ENCODE measurements around the gene GPLD1. TPM values are rescaled to one million over a fixed set of nuclear protein-coding genes. Genes with fewer than 3 reads are reported as not detected.

Gene GPLD1
- total RNA-seq, 1 donor from 2014 or later: 0.48 TPM

DNA sequence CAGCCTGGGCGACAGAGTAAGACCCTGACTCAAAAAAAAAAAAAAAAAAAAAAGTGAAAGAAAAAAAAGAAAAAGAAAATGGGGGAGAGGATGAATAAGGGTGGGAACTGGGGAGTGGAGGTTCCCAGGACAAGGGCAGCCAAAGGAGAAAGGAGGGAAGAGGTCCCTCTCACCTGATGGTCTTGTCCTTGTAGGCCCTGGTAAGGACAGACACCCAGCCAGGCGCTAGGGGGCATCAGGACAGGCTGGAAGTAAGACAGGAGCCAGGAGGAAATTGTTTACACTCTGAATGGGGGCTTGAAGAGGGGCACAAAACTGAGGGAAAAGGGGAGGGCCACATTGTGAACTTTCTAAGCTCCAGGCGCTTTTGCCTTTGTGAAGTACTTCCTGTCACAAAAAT lies 3.1 kb upstream of the GPLD1 start:
- Mint-ChIP-seq H3K27me3 (ENCODE audit: low read depth) (peaks cover 3% of the 10 kb centered on the region), H3K27ac (no peak overlapping the region), H3K9me3 (peaks cover 8% of the 10 kb centered on the region), H3K4me1 (ENCODE audit: low read depth) (peaks cover 16% of the 10 kb centered on the region), H3K36me3 (ENCODE audit: low read depth) (peaks cover 10% of the 10 kb centered on the region), H3K4me3 (ENCODE audit: low read depth) (no peak overlapping the region)
- intact Hi-C loops (cut with micrococcal nuclease): loop anchor here (10.0 kb wide), 2 partner anchors 172 to 202 kb away; partner anchors contain the start of genes ACOT13 and TDP2
- DNase-seq (ENCODE audit: low spot score): no peak

DNA sequence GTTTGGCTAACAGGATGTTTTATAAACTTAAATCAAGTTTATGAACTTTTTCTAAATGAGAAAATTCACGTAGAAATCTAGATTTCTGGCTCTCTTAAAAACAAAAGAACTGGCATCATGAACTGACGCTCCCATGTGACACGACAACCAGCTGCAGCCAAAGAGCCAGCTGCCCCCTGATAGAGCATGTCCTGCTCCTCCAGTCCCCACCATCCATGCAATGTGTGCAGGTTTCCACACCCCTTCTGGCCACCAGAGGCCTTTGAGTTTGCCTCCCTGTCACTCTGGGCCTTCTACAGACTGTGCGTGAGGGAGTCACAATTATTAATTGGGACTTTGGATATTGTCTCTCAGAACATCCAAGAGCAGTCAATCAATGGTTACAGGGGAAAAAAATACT lies 1.6 kb upstream of the GPLD1 start:
- Mint-ChIP-seq H3K4me3 (ENCODE audit: low read depth) (no peak overlapping the region), H3K4me1 (ENCODE audit: low read depth) (peaks cover 13% of the 10 kb centered on the region), H3K27ac (no peak overlapping the region), H3K9me3 (no peaks in the 10 kb centered on the region), H3K36me3 (ENCODE audit: low read depth) (no peaks in the 10 kb centered on the region), H3K27me3 (ENCODE audit: low read depth) (peaks cover 3% of the 10 kb centered on the region)
- intact Hi-C loops (cut with micrococcal nuclease): loop anchor here (10.0 kb wide), 2 partner anchors 174 to 204 kb away; partner anchors contain the start of genes ACOT13 and TDP2
- DNase-seq (ENCODE audit: low spot score): no peak

DNA sequence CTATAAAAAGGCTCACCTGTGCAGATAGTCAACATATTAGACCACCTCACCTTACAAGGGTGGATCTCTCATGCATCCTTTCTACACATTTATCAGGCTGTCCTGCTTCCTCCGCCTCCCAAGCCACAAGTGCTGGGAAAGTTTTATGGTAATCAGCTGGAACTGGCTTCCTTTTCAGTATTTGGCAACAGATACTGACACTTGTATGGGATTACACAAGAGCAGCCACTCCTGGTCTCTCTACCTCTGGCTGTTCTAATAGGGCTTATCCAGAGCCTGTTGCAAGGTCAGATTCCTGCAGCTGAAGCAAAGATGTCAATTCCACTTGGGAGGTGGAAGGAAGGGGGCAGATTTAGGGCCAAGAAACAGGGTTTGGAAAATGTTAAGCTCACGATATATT lies 503 bp upstream of the GPLD1 start:
- no peak overlapping the region for H3K4me3 Mint-ChIP-seq (ENCODE audit: low read depth)
- DNase-seq (ENCODE audit: low spot score): no peak
- peaks cover 11% of the 10 kb centered on the region for H3K4me1 Mint-ChIP-seq (ENCODE audit: low read depth)
- H3K27me3 Mint-ChIP-seq (ENCODE audit: low read depth): peaks cover 3% of the 10 kb centered on the region
- no peak overlapping the region for H3K27ac Mint-ChIP-seq
- H3K9me3 Mint-ChIP-seq: no peaks in the 10 kb centered on the region
- no peaks in the 10 kb centered on the region for H3K36me3 Mint-ChIP-seq (ENCODE audit: low read depth)
- intact Hi-C loops (cut with micrococcal nuclease): loop anchor here (10.0 kb wide), 2 partner anchors 175 to 205 kb away; partner anchors contain the start of genes ACOT13 and TDP2

DNA sequence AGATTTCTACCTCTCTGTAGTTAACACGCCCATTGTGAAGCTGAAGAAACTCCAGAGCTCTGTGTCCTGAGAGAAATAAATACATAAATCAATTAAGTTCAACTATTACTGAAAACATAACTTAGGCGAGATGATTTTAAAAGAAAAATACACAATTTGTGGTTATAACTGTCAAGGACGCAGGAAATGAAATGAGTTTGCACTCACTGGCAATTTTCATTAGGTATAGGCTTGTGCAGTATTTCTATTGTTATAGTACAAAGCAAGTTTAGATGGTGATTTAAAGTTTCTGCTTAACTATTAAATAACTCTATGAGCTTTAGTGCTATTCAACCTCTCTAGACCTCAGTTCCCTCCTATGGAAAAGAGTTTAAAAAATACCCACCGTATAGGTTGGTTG lies 3.3 kb downstream of the GPLD1 start:
- no peaks in the 10 kb centered on the region for H3K9me3 Mint-ChIP-seq
- intact Hi-C loops (cut with micrococcal nuclease): no loop called here
- H3K4me1 Mint-ChIP-seq (ENCODE audit: low read depth): peaks cover 2% of the 10 kb centered on the region
- no peak overlapping the region for H3K27ac Mint-ChIP-seq
- no peaks in the 10 kb centered on the region for H3K27me3 Mint-ChIP-seq (ENCODE audit: low read depth)
- no peak overlapping the region for H3K4me3 Mint-ChIP-seq (ENCODE audit: low read depth)
- H3K36me3 Mint-ChIP-seq (ENCODE audit: low read depth): no peaks in the 10 kb centered on the region
- no peak for DNase-seq (ENCODE audit: low spot score)

DNA sequence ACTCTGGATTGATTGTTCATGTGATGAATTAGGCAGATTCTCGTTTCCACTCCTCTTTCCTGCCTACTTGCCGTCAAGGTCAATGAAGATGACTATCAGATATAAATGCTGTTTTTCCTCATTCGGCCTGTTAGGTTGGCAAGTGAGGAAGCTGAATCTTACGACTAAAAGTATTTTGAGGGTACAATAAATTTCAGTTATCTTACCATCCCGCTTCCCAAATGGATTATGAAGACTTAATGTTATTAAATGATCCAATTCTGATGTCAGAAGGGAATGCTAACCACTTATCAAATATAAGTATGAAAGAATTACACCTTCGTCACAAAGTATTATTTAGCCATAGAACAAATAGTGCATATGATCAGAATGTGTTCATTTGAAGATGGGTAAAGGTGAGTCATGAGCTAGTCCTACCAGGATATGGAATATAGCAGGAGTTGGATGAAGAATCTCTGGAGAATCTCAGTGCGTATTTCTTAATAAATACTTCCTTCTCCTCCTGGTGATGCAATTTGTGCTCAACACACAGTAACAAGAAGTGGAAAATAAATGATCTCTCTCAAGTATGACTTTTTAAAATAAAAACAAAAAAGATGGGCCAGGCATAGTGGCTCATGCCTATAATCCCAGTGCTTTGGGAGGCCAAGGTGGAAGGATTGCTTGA lies 4.6 kb downstream of the GPLD1 start:
- no peaks in the 10 kb centered on the region for H3K9me3 Mint-ChIP-seq
- H3K27me3 Mint-ChIP-seq (ENCODE audit: low read depth): no peaks in the 10 kb centered on the region

DNA sequence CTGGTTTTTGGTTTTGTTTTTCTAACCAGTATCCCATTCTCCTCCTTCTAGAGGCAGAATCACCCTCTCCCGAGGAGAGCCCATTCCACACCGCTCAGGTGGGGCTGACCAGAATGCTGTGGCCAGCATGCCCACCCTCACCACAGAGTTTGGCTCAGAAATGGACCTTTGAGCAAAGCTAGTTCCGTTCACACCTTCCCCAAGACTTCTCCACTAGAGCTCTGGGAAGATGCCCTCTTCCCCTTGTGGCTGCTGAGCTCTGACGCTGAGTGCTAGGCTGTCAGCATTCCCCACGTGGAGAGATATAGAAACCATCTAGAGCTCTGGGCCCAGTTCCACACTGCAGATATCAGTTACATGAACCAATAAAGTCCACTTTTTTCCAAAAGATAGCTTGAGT lies 7.9 kb downstream of the GPLD1 start:
- Mint-ChIP-seq H3K4me3 (ENCODE audit: low read depth) (no peak overlapping the region), H3K27ac (no peak overlapping the region), H3K36me3 (ENCODE audit: low read depth) (no peaks in the 10 kb centered on the region), H3K9me3 (no peaks in the 10 kb centered on the region), H3K4me1 (ENCODE audit: low read depth) (peaks cover 2% of the 10 kb centered on the region), H3K27me3 (ENCODE audit: low read depth) (peaks cover 7% of the 10 kb centered on the region)
- intact Hi-C loops (cut with micrococcal nuclease): no loop called here
- DNase-seq (ENCODE audit: low spot score): no peak

More for the DNA sequence above, 4.6 kb downstream of the GPLD1 start:
- H3K27ac Mint-ChIP-seq: no peak overlapping the region
- no peaks in the 10 kb centered on the region for H3K36me3 Mint-ChIP-seq (ENCODE audit: low read depth)
- peaks cover 2% of the 10 kb centered on the region for H3K4me1 Mint-ChIP-seq (ENCODE audit: low read depth)
- H3K4me3 Mint-ChIP-seq (ENCODE audit: low read depth): no peak overlapping the region
- DNase-seq (ENCODE audit: low spot score): no peak
- intact Hi-C loops (cut with micrococcal nuclease): no loop called here

DNA sequence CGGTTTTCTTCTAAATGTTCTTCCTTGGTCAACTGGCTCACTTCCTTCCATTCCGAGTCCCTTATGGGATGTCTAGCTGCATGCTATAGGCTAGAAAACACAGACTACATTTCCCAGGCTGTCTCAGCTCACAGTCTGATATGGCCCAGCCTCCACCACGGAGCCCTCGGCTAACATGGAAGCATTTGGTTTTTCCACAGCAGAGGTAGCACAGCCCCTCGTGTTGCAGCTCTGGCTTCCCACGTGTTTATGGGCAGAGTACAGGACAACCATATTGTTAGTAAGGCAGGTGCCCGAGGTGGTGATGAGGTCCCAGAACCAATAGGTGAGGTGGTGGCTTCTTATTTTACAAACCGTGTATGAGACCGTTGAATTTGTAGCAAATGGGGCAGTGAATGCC lies 8.7 kb downstream of the GPLD1 start:
- H3K4me1 Mint-ChIP-seq (ENCODE audit: low read depth): no peaks in the 10 kb centered on the region
- H3K4me3 Mint-ChIP-seq (ENCODE audit: low read depth): no peak overlapping the region
- H3K27ac Mint-ChIP-seq: no peak overlapping the region
- peaks cover 7% of the 10 kb centered on the region for H3K27me3 Mint-ChIP-seq (ENCODE audit: low read depth)
- DNase-seq (ENCODE audit: low spot score): no peak
- intact Hi-C loops (cut with micrococcal nuclease): no loop called here
- H3K9me3 Mint-ChIP-seq: no peaks in the 10 kb centered on the region
- no peaks in the 10 kb centered on the region for H3K36me3 Mint-ChIP-seq (ENCODE audit: low read depth)

DNA sequence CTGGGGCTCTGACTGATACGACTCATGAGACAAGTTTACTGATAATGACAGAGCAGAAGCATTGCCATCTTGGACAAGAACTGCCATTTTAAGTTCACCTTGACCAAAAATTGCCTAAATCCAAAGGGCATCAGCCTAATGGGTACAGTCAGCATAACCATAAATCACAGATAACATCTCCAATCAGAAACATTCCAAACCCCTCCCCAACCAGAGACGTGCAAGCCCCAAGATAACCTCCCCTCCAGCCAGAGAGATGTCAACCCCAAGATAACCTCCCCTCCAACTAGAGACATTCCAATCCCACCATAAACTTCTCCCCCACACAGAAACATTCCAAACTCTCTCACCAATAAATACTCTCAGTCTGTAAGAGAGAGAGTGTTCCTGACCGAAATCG lies 10.5 kb downstream of the GPLD1 start:
- no peak overlapping the region for H3K27ac Mint-ChIP-seq
- H3K4me1 Mint-ChIP-seq (ENCODE audit: low read depth): no peaks in the 10 kb centered on the region
- no peak for DNase-seq (ENCODE audit: low spot score)
- no peaks in the 10 kb centered on the region for H3K36me3 Mint-ChIP-seq (ENCODE audit: low read depth)
- intact Hi-C loops (cut with micrococcal nuclease): no loop called here
- H3K9me3 Mint-ChIP-seq: no peaks in the 10 kb centered on the region
- peaks cover 7% of the 10 kb centered on the region for H3K27me3 Mint-ChIP-seq (ENCODE audit: low read depth)
- H3K4me3 Mint-ChIP-seq (ENCODE audit: low read depth): no peak overlapping the region

DNA sequence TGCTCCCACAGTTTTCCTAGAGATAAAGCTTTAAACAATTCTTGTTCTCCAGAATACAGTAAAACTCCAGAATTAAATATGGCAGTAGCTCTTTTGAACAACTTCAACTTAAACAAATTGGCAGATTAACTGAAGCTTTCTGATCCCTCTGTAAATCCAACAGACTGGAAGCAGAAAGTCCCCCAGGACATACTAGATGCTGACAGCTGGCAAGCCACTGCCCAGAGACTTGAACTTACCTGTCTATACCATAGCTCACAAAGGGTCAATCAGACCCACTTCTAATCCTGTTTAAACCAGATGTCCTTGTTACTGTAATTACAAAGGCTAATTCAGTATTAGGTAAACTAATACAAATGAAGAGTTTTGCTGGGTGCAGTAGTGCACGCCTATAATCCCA lies 12.3 kb downstream of the GPLD1 start:
- Mint-ChIP-seq H3K27ac (no peak overlapping the region), H3K4me3 (ENCODE audit: low read depth) (no peak overlapping the region), H3K27me3 (ENCODE audit: low read depth) (peaks cover 7% of the 10 kb centered on the region), H3K4me1 (ENCODE audit: low read depth) (no peaks in the 10 kb centered on the region), H3K36me3 (ENCODE audit: low read depth) (no peaks in the 10 kb centered on the region), H3K9me3 (no peaks in the 10 kb centered on the region)
- intact Hi-C loops (cut with micrococcal nuclease): no loop called here
- DNase-seq (ENCODE audit: low spot score): no peak

DNA sequence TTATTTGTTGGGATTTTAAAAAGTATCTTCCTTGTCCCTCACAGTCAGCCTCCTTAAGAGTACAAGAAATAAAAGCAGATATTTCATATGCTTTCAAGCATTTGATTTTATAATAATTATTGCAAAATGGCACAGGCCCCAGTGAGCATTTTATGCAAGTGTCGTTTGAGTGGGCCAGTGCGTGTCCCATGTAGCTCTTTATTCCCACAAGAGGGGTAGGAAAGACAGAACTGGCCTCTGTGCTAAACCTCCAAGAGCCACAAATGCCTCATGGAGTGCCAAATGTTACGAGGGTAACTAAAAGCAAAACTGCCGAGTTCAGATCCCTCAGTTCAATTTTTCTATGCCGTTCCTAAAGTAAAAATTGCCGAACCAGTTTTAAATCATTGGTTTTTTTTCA lies 12.7 kb downstream of the GPLD1 start:
- Mint-ChIP-seq H3K4me3 (ENCODE audit: low read depth) (no peak overlapping the region), H3K27me3 (ENCODE audit: low read depth) (peaks cover 7% of the 10 kb centered on the region), H3K36me3 (ENCODE audit: low read depth) (no peaks in the 10 kb centered on the region), H3K9me3 (no peaks in the 10 kb centered on the region), H3K27ac (no peak overlapping the region), H3K4me1 (ENCODE audit: low read depth) (no peaks in the 10 kb centered on the region)
- intact Hi-C loops (cut with micrococcal nuclease): no loop called here
- DNase-seq (ENCODE audit: low spot score): no peak

DNA sequence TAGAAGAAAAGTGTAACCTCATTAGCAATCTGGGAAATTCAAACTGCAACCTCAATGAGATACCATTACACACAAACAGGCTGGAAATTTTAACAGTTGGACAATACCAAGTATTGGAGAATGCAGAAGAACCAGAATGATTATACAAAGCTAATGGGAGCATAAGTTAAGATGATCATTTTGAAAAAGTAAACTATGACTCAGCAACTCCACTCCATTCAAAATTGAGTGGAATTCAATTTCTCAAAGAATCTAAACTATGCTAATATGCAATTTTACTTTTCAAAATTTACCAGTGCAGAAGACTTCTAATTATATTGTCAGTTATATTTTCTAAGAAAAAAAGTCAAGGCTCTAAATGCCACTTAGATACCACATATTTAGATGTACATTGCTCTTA lies 17.2 kb downstream of the GPLD1 start:
- intact Hi-C loops (cut with micrococcal nuclease): no loop called here
- Mint-ChIP-seq H3K27me3 (ENCODE audit: low read depth) (no peaks in the 10 kb centered on the region), H3K27ac (no peak overlapping the region), H3K4me3 (ENCODE audit: low read depth) (no peak overlapping the region), H3K4me1 (ENCODE audit: low read depth) (no peaks in the 10 kb centered on the region), H3K36me3 (ENCODE audit: low read depth) (no peaks in the 10 kb centered on the region), H3K9me3 (no peaks in the 10 kb centered on the region)
- DNase-seq (ENCODE audit: low spot score): no peak

DNA sequence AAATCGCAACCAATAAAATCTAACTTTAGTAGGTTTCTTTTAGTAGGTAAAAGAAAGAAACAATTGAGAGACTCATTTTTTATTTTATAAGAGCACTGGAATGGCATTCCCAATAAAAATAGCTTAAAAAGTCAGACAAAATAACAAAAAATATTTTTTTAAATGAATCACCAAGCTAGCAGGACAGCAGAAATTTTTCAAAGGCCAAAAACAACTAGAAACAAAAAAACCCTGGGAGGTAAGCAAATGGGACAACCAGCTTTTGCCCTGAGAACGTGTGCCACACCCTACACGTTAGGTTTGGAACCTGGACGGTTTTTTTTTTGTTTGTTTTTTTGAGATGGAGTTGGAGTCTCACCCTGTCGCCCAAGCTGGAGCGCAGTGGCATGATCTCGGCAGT lies 19.6 kb downstream of the GPLD1 start:
- Mint-ChIP-seq H3K9me3 (no peaks in the 10 kb centered on the region), H3K27me3 (ENCODE audit: low read depth) (no peaks in the 10 kb centered on the region), H3K27ac (no peak overlapping the region), H3K4me3 (ENCODE audit: low read depth) (no peak overlapping the region), H3K36me3 (ENCODE audit: low read depth) (no peaks in the 10 kb centered on the region), H3K4me1 (ENCODE audit: low read depth) (no peaks in the 10 kb centered on the region)
- intact Hi-C loops (cut with micrococcal nuclease): no loop called here
- no peak for DNase-seq (ENCODE audit: low spot score)

DNA sequence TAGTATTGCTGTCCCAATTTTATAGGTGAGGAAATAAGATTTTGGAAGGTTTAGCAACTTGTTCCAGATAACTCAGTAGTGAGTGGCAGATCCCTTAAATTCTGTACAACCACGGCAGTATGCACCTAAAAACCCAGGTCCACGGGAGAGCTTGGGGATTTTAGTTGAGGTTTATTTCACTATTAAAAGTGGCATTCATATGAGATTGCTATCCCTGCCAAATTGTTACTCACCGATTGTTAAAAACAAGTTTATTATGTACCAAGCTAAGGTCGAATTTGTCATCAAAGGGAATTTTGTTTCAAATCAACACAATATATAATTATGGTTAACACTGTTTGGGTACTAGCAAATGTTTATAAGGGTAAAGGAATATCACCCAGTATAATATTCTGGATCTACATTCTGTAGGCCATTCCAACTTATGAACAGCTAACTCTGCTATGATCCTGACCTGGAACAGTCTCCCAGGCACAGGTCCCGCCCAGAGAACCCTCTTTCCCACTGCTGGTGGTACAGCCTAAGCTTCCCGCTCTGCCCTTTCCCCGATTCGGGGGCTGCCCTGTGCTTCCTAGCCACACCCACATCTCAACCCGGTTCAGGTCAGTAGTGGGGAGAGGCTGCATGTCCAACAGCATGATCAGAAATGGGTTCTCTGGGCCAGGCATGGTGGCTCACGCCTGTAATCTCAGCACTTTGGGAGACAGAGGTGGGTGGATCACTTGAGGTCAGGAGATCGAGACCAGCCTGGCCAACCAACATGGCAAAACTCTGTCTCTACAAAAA lies 24.9 kb downstream of the GPLD1 start:
- Mint-ChIP-seq H3K27me3 (ENCODE audit: low read depth) (no peaks in the 10 kb centered on the region), H3K27ac (no peak overlapping the region), H3K36me3 (ENCODE audit: low read depth) (no peaks in the 10 kb centered on the region), H3K9me3 (no peaks in the 10 kb centered on the region), H3K4me1 (ENCODE audit: low read depth) (no peaks in the 10 kb centered on the region), H3K4me3 (ENCODE audit: low read depth) (no peak overlapping the region)
- intact Hi-C loops (cut with micrococcal nuclease): no loop called here
- no peak for DNase-seq (ENCODE audit: low spot score)

Measured in activated T-helper 2 cell treated with anti-CD3 and anti-CD28 coated beads, Interferon-gamma antibody, Interleukin-2, Interleukin-4, amounts not matched to agents 10 μg/mL and 5 μg/mL and 100 μg/mL, durations not matched to agents 14 hours and 24 hours and 36 hours (primary cell).